ENCODE measurements around the gene CADM1.
A peak's percentile ranks its signal among the peaks of the same experiment; 100 is the strongest.

Gene CADM1

DNA sequence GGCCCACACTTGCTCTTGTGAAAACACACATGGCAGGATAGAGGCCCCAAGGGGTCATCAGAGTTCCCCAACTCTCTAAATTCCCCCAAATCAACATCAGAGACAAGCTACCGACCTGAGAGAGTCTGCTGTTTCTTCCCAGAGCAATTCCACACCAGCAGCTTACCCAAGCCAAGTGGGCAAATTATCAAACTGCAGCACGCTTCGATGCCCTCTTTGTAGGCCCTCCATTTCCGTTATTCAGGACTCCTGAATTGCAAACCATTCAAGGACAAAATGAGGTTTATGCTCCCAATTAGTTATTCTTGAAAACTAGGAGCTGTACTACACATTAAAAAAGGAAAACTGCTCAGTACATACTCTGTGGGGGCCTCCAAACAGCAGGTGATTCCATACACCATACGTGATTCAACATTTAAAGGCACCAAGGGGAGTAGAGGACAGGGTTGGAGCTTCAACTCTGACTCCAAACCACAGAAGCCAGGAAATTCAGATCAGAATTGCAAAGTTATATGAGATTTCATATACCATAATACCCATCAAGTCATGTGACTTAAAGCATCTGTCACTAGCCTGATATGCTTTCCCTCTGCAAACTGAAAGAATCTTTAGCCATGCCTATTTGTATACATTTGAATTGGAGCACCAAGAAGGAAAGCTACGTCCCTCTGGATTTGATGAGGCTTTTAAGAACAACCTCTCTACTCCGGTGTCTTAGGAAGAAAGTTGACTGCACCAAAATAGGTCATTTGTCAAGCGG, 234.8 kb downstream of the CADM1 start:
- H3K27me3 Mint-ChIP-seq, result peaks cover under 1% of the 10 kb centered on the region
- DNase-seq (ENCODE audit: low spot score in 2 of 2) (no peak), ATAC-seq (ENCODE audit: low read depth) (no peak)
- no peaks in the 10 kb centered on the region for H3K9me3 Mint-ChIP-seq
- no peaks in the 10 kb centered on the region for H3K36me3 Mint-ChIP-seq
- no peak overlapping the region for H3K4me3 Mint-ChIP-seq
- no peak overlapping the region for H3K27ac Mint-ChIP-seq
- no peaks in the 10 kb centered on the region for H3K4me1 Mint-ChIP-seq

DNA sequence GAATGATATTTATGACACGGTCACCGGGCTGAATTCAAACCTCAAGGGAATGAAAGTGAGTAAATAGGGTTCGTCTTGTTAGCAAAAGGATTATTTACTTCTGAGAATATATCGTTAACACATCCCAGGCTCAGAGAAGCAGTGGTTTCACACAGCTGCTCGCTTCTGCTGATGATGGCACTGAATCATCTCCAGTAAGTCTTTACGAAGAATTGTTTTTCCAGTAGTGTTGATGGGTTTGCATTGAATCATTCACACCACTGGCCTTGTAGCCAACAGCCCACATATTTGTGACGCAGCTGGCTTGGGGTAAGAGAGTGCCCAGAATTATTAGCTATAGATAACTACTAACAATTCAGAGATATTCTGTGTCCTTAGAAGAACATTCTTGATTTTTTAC, 236.3 kb downstream of the CADM1 start:
- no peak for ATAC-seq (ENCODE audit: low read depth)
- Mint-ChIP-seq H3K9me3 (no peaks in the 10 kb centered on the region), H3K4me3 (no peak overlapping the region), H3K36me3 (no peaks in the 10 kb centered on the region), H3K27me3 (no peaks in the 10 kb centered on the region), H3K4me1 (no peaks in the 10 kb centered on the region), H3K27ac (no peak overlapping the region)
- DNase-seq (ENCODE audit: low spot score in 2 of 2), result no peak

DNA sequence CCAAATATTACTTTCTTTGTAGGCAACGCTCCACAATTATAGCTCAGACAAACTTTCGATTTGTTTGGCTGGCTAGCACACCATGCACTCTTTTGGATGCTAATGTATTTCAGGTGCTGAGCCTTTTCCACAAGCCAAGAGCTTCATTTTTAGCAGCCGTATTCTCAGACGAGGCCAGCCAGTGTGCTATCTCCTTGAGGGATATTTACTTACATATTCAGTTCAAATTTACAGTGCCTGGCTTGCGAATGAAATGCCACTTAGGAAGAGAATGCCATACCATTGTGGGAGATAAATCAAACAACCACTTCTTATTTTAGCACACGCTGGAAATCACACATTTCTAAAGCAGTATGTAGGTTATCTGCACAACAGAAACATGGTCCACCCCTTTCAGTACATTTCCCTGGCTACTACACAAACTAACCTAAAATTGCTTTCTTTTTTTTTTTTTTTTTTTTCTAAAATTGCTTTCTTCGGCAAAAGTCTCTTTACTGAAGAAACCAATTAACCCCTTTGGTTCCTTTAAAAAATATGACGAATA, 236.9 kb downstream of the CADM1 start:
- no peak for ATAC-seq (ENCODE audit: low read depth)

DNA sequence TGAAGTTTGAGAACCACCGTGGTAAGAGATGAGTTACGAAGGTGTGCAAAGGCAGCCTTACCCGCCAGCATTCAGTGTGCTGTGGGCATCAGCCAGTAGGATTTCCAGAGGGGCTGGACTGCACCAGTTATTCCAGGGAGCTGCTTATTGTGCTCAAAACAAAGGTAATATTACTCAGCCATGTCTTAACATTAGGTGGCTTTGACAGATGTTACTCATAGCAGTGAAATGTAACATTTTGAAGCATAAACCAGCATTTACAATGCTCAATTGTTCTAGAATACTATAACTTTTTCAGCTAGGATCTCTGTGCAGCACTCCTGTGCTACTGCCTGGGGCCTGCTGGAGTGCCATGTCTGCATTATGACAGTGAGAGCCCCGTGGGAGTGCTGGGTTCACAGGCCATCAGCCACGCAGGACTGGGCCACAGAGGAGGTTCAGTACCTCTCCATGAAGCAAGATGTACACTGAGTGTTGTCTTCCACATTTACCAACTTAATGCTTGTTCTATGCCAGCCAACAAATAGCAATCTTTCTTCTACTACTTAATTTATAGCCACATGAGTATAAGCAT, 238.1 kb downstream of the CADM1 start:
- ATAC-seq (ENCODE audit: low read depth), result no peak
- no peak for DNase-seq (ENCODE audit: low spot score in 2 of 2)
- Mint-ChIP-seq H3K27me3 (no peaks in the 10 kb centered on the region), H3K9me3 (no peaks in the 10 kb centered on the region), H3K27ac (no peak overlapping the region), H3K4me1 (no peaks in the 10 kb centered on the region), H3K36me3 (no peaks in the 10 kb centered on the region), H3K4me3 (no peak overlapping the region)

More for the DNA sequence above, 236.9 kb downstream of the CADM1 start:
- no peaks in the 10 kb centered on the region for H3K27me3 Mint-ChIP-seq
- H3K4me3 Mint-ChIP-seq, result no peak overlapping the region
- no peak for DNase-seq (ENCODE audit: low spot score in 2 of 2)
- no peaks in the 10 kb centered on the region for H3K36me3 Mint-ChIP-seq
- H3K27ac Mint-ChIP-seq, result no peak overlapping the region
- H3K4me1 Mint-ChIP-seq, result no peaks in the 10 kb centered on the region
- no peaks in the 10 kb centered on the region for H3K9me3 Mint-ChIP-seq

DNA sequence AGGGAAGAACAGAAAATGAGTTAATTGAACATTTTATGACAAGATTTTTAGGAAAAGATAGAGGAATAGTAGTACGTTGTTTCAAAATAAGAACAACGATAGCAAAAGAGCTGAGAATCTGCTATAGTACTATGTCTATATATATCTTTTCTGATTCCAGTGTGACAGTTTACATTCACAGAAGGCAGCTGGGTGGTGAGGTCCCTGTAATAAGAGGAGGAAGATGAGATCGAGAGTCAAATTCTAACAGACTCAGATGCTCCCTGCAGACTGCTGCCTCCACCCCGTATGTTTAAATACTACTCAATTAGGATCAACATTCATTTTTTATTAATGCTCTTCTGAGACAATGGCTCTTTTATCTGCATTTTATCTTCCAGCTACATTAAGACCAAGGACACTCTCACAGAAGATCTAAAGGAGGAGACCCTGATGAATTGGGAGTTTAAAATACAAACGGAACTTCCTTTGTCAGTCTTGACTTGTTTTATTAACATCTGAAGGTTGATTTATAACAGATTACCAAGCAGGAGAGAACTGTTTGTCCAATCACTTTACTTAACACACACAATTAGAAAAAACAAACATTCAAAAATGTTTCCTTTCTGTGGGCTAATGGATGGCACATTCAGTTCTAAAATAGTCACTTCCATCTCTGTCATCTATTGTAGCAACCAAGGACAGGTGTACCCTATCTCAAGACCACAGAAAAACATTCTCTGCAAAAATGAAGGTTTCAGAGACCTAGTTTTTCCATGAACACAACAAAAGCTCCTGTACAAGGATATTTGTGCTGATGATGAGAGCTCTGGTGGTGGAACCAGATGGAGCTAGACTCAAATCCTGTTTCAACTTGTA, 240.2 kb downstream of the CADM1 start:
- Mint-ChIP-seq H3K9me3 (no peaks in the 10 kb centered on the region), H3K27me3 (no peaks in the 10 kb centered on the region), H3K4me1 (peaks cover 2% of the 10 kb centered on the region), H3K4me3 (no peak overlapping the region), H3K27ac (no peak overlapping the region), H3K36me3 (peaks cover 2% of the 10 kb centered on the region)
- DNase-seq (ENCODE audit: low spot score in 2 of 2) (no peak), ATAC-seq (ENCODE audit: low read depth) (no peak)

DNA sequence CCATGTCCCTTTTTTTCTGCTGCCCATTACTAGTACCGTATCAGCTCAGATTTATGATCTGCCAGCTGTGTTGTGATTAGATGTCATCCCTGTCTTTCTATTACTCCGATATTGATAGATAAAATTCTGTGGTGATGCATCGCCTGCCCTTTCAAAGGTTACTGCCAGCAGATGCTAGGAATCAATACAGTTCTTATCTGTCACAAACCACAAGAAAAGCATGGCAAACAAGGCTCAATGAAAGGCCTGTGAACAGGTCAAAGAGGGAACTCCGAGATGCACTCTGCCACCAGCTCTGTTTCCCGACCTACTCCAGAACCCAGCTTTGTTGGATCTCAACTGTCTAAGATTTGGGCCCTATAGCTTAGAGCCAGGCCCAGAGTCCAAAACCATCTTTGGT, 246.0 kb downstream of the CADM1 start:
- Mint-ChIP-seq H3K4me3 (no peak overlapping the region), H3K4me1 (peaks cover 14% of the 10 kb centered on the region), H3K27me3 (no peaks in the 10 kb centered on the region), H3K36me3 (peaks cover 2% of the 10 kb centered on the region), H3K9me3 (no peaks in the 10 kb centered on the region), H3K27ac (peak overlapping the region; percentile 58)
- no peak for ATAC-seq (ENCODE audit: low read depth)
- DNase-seq (ENCODE audit: low spot score in 2 of 2), result no peak

DNA sequence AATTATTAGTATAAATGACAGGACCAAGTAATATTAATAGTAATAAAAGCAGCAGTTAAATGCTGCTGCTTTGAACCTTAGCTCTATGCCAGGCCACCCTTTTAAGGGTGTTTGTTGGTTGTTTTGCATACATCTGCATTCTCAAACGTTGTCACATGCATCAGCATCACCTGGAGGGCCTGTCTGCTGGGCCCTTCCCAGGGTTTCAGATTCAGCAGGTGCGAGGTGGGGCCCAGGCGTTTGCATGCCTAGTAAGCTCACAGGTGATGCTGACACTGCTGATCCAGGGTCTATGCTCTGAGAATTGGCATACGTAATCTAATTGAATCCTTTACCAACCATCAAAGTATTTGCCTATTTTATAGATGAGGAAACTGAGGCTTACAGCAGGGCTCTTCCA, 246.5 kb downstream of the CADM1 start:
- peaks cover 14% of the 10 kb centered on the region for H3K4me1 Mint-ChIP-seq
- no peaks in the 10 kb centered on the region for H3K9me3 Mint-ChIP-seq
- H3K4me3 Mint-ChIP-seq, result no peak overlapping the region
- no peaks in the 10 kb centered on the region for H3K27me3 Mint-ChIP-seq
- DNase-seq (ENCODE audit: low spot score in 2 of 2), result no peak
- ATAC-seq (ENCODE audit: low read depth), result no peak
- peak overlapping the region; percentile 91 for H3K27ac Mint-ChIP-seq
- peaks cover 2% of the 10 kb centered on the region for H3K36me3 Mint-ChIP-seq

DNA sequence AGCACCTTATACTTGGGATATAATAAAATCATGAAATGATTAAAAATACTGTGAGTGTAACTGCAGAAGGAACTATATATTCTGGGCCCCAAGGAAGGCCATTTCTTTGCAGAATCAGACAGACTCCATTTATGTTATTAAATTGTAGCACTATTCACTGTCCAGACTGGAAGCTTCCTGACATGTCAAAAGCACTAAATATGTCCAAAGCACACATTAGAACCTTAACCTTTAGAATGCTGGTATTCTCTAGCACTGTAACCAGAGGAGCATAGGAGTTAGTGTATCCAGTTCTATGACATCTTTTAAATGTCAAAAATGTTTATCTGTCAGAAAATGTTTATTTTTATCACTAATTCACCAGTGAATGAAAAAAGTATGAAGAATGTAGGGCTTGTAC, 246.9 kb downstream of the CADM1 start:
- H3K4me3 Mint-ChIP-seq, result no peak overlapping the region
- no peaks in the 10 kb centered on the region for H3K9me3 Mint-ChIP-seq
- H3K27ac Mint-ChIP-seq, result peak overlapping the region; percentile 91
- DNase-seq (ENCODE audit: low spot score in 2 of 2) (no peak), ATAC-seq (ENCODE audit: low read depth) (no peak)
- peaks cover 2% of the 10 kb centered on the region for H3K36me3 Mint-ChIP-seq
- H3K4me1 Mint-ChIP-seq, result peaks cover 14% of the 10 kb centered on the region
- H3K27me3 Mint-ChIP-seq, result no peaks in the 10 kb centered on the region

DNA sequence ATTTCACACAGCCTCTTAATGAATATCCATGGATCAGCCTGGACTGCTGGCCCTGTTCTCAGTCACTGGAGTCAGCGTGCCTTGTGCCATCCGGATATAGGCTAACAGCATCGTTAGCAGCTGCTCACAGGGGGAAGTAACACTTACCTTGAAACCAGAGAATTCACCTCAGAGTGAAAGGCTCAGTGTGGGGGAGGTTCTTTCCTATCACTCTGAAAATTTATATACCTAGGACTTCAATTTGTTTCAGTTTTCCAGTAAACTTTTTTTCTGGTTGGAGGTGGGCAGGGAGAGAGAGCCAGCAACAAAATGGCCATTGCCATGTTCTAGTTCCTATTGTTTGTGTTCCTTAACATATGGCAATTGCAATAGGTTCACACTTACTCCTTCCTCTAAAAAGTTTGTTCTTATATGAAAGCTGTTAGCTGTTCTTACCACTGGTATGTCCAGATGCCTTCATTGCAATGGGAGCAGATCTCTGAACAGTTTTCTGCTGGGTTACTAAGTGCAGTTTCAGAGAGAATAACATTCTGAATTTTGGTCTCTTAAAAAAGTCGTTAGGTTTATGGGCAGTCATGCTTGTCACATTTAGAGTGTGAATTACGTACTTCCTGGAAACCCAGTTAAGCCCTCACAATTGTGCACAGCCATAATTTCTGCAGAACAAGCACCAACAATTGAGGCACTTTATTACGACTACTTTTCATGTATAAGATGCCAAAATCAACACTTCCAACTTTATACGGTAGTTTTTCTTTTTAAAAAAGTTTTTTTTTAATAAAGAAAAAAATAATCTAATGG, 247.6 kb downstream of the CADM1 start:
- H3K27ac Mint-ChIP-seq, result peak overlapping the region; percentile 91
- no peaks in the 10 kb centered on the region for H3K9me3 Mint-ChIP-seq
- ATAC-seq (ENCODE audit: low read depth) (peak; percentile 92), DNase-seq (ENCODE audit: low spot score in 2 of 2) (peak in 1 of 2 donors; percentile 16)
- H3K36me3 Mint-ChIP-seq, result peaks cover 2% of the 10 kb centered on the region
- peak overlapping the region; percentile 54 for H3K4me3 Mint-ChIP-seq
- H3K4me1 Mint-ChIP-seq, result peaks cover 14% of the 10 kb centered on the region
- H3K27me3 Mint-ChIP-seq, result no peaks in the 10 kb centered on the region

DNA sequence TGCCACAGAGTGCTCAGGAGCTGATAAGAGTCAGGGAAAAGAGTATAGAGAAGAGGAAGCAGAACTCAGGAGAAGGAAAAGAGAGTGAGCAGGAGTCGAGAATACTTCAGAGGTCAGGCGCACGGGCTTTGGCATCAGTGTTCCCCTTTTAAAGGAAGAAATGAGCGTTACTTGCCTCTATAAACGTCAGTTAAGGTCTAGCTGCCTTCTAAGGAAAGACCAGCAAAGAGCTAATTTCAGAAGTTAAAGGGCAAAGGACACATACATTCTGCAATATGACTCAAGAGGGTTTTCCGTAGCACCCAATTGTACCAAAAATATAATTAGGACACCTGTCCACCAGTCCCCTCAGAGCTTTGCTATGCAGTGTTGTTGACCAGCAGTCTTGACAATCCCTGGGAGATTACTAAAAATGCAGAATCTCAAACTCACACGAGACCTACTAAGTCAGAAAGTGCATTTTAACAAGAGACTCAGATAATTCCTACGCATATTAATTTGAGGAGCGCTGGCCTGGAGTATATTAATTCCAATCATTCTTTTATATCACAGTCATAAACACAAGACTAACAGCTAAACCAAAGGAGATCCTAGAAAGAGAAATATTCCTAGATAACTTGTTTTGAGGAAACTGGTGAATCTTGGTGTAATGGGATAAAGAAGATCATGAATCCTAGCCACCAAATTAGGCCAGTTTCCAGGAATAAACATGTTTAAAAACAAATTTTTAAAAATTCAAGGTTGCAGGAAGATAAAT, 249.0 kb downstream of the CADM1 start:
- ATAC-seq (ENCODE audit: low read depth) (no peak), DNase-seq (ENCODE audit: low spot score in 2 of 2) (no peak)
- Mint-ChIP-seq H3K9me3 (no peaks in the 10 kb centered on the region), H3K36me3 (peaks cover 2% of the 10 kb centered on the region), H3K4me1 (peaks cover 14% of the 10 kb centered on the region), H3K27ac (no peak overlapping the region), H3K4me3 (no peak overlapping the region), H3K27me3 (no peaks in the 10 kb centered on the region)

DNA sequence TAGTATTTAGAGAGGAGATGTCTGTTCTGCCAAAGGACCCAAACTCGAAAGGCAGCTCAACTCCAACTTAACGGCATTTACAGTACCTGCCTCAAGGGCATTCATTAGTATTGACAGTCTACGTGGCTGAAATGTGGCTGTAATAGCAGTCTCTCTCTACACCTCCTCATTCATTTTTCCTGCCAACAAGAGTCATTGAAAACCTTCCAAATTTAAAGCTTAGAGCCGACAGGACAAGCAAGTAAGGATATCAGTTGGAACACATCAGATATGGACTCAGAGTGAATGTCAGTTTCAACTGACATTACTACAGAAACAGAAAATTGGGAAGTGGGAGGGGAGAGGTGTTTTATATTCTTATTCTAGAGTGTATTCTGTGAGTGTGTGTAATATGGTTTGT, 253.1 kb downstream of the CADM1 start:
- Mint-ChIP-seq H3K36me3 (no peaks in the 10 kb centered on the region), H3K4me1 (peaks cover 4% of the 10 kb centered on the region), H3K27me3 (no peaks in the 10 kb centered on the region), H3K4me3 (no peak overlapping the region), H3K27ac (no peak overlapping the region), H3K9me3 (no peaks in the 10 kb centered on the region)
- no peak for ATAC-seq (ENCODE audit: low read depth)
- no peak for DNase-seq (ENCODE audit: low spot score in 2 of 2)

DNA sequence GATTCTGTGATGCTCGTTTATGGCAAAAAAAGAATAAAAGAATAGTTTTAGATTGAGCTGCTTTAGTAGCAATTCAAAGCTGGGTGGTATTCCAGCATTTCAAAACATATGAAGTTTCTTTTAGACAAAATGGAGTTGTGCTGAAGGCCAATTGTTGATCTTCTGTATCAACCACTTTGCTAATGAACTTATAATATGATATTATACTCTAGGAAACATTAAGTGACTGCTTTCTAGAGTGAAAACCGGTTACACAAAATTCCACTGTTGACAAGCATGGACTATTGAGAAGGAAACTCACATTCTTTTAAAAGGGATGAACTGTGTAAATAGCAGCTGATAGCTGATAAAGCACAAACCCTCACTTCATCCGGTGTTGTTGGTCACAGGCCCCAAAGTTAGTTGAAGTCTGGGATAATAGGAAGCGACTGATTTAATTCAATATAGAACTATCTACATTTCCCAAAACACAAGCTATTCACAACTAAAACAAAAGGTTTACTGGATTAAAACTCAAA, 255.1 kb downstream of the CADM1 start:
- DNase-seq (ENCODE audit: low spot score in 2 of 2) (no peak), ATAC-seq (ENCODE audit: low read depth) (no peak)
- H3K4me3 Mint-ChIP-seq, result no peak overlapping the region
- H3K4me1 Mint-ChIP-seq, result no peaks in the 10 kb centered on the region
- H3K36me3 Mint-ChIP-seq, result no peaks in the 10 kb centered on the region
- no peak overlapping the region for H3K27ac Mint-ChIP-seq
- H3K9me3 Mint-ChIP-seq, result no peaks in the 10 kb centered on the region
- H3K27me3 Mint-ChIP-seq, result no peaks in the 10 kb centered on the region

DNA sequence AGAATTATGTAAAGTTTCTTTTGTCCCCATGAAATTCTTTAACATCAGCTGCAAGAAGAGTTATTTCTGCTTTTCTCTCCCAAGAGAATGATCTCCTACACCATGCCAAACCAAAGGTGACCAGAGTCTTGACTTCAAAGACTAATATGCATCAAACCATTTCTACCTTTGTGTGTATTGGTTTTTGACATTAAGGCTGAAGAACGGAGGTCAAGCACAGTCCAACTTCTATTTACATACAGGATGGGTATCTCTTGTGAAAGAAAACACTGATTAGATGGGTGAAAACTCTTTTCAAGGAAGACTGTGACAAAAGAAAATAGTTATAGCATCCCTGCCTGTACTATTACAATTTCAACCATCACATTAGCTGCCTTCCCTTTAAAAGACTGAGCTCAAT, 256.3 kb downstream of the CADM1 start:
- H3K27me3 Mint-ChIP-seq, result no peaks in the 10 kb centered on the region
- no peak for ATAC-seq (ENCODE audit: low read depth)
- no peaks in the 10 kb centered on the region for H3K9me3 Mint-ChIP-seq
- no peak overlapping the region for H3K27ac Mint-ChIP-seq
- no peaks in the 10 kb centered on the region for H3K4me1 Mint-ChIP-seq
- H3K36me3 Mint-ChIP-seq, result no peaks in the 10 kb centered on the region
- no peak overlapping the region for H3K4me3 Mint-ChIP-seq
- no peak for DNase-seq (ENCODE audit: low spot score in 2 of 2)
